Kidney (tissue), 14 donors: ENCODE data around the gene TPPP3. TPM values are rescaled to one million over a fixed set of nuclear protein-coding genes. Genes with fewer than 3 reads are reported as not detected.
A peak's percentile ranks its signal among the peaks of the same experiment; 100 is the strongest.

Experiments
- DNase-seq, 5 donors: peaks; one replicate each; pipeline ENCODE4 v3.0.0-alpha.2; 2013 to 2020
- FAIRE-seq: peaks from 2 replicates; lab custom pipeline; 2012; peaks lifted over from hg19 to GRCh38; lab: Jason Lieb, UNC
- H3K27ac ChIP-seq, 2 donors: one replicate each; pipeline ENCODE4 v1.7.0; 2013; ENCODE audit warnings: low read depth in 2 of 2, low read length in 2 of 2, inconsistent platforms in 1 of 2
- H3K27me3 ChIP-seq: one replicate; pipeline ENCODE4 v1.7.1; 2013; ENCODE audit warnings: low read length, inconsistent platforms; ENCODE audit not compliant: control insufficient read depth, insufficient read depth
- H3K36me3 ChIP-seq, 3 donors: one replicate each; pipeline versions ENCODE4 v1.7.0 to v1.7.1; 2013; ENCODE audit warnings: low read length in 3 of 3, control low read depth in 1 of 3, inconsistent platforms in 1 of 3; ENCODE audit not compliant: insufficient read depth in 3 of 3, control insufficient read depth in 2 of 3
- H3K4me1 ChIP-seq, 3 donors: one replicate each; pipeline versions ENCODE4 v1.7.0 to v1.7.1; 2013; ENCODE audit warnings: low read length in 3 of 3, inconsistent platforms in 1 of 3, low read depth in 1 of 3; ENCODE audit not compliant: control insufficient read depth in 2 of 3, insufficient read depth in 2 of 3
- H3K4me3 ChIP-seq, 3 donors: one replicate each; pipeline versions ENCODE4 v1.7.0 to v1.8.1; 2013; ENCODE audit warnings: low read length in 3 of 3, control low read depth in 1 of 3, inconsistent platforms in 1 of 3
- H3K9ac ChIP-seq, 3 donors: one replicate each; pipeline versions ENCODE4 v1.7.0 to v1.7.1; 2013; ENCODE audit warnings: low read length in 3 of 3, control low read depth in 1 of 3, inconsistent platforms in 1 of 3
- H3K9me3 ChIP-seq, 3 donors: one replicate each; pipeline versions ENCODE4 v1.7.0 to v1.7.1; 2013; ENCODE audit warnings: low read length in 3 of 3, control low read depth in 1 of 3, inconsistent platforms in 1 of 3; ENCODE audit not compliant: control insufficient read depth in 2 of 3, insufficient read depth in 1 of 3
- intact Hi-C: fragments of 100-400 bp; cut with DNase I; formaldehyde crosslinking; loops from one replicate; pipeline ENCODE4 v1.11.1; 2022
- polyA plus RNA-seq: library from polyadenylated mRNA; stranded (reverse); fragments of 350-450 nt; fragmentation: Illumina TruSeq; extraction: RNeasy Lipid Tissue Mini Kit (QIAGEN cat#74804); gene quantifications from one replicate; pipeline ENCODE4 v1.2.3, GENCODE V29; 2014; ENCODE audit warnings: low read depth, low replicate concordance; ENCODE audit not compliant: insufficient read depth
- total RNA-seq: library from RNA; stranded (reverse); fragmentation: NEBNext Ultra II Directional; extraction: Animal tissue kit (Norgen Biotek cat#: 25700); gene quantifications from one replicate; pipeline ENCODE4 v1.2.1, GENCODE V29; 2021
- TF ChIP-seq, protein P1 (sequence below): IDR thresholded peaks from 3 replicates; pipeline ENCODE4 v1.5.1; 2012; ENCODE audit warnings: mild to moderate bottlenecking, moderate library complexity, borderline replicate concordance; ENCODE audit not compliant: insufficient read depth; ENCODE audit errors: extremely low read depth
- donor health status: control.
- donor health status: control.
- donor health status: control.
- donor health status: control.
- donor health status: control.
- donor health status: DM: yes; HTN: yes; CAD: no.
- donor health status: Normal renal cell carcinoma (clear cell type).

TPPP3 gene
- total and polyA plus RNA-seq, 2 donors from 2014 or later: 8.2 to 108 TPM

- H3K9ac ChIP-seq: no peak overlapping the region
Observed at GRCh38 chr16:67403976-67404555, 10.8 kb upstream of the TPPP3 start.

DNA sequence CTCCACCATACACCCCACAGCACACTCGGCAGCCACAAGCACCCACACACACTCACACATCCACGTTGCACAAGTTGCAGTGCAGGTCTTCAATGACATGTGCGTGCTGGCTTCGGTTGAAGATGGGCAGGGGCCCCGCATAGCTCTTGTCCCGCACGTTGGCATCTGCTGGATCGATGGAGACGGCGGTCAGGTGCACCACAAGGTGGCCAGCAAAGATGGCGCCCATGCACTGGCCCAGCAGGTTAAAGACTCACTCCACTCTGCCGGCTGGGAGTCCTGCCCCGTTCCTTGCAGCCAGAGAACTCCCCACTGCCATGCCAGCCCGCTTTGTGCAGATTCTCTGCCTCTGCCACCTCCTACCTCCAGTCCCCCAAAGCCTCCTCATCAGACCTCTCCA is 7.6 kb upstream of the TPPP3 start:
- Histone ChIP-seq H3K27me3 (no peaks in the 10 kb centered on the region), H3K4me3 (no peak overlapping the region), H3K36me3 (no peaks in the 10 kb centered on the region), H3K9me3 (no peaks in the 10 kb centered on the region), H3K4me1 (peaks cover 0 to 28% (median 3%) of the 10 kb centered on the region in 3 donors), H3K27ac (no peak overlapping the region), H3K9ac (no peak overlapping the region)
- FAIRE-seq (no peak), DNase-seq (no peak)
- TF ChIP-seq, protein P1, sequence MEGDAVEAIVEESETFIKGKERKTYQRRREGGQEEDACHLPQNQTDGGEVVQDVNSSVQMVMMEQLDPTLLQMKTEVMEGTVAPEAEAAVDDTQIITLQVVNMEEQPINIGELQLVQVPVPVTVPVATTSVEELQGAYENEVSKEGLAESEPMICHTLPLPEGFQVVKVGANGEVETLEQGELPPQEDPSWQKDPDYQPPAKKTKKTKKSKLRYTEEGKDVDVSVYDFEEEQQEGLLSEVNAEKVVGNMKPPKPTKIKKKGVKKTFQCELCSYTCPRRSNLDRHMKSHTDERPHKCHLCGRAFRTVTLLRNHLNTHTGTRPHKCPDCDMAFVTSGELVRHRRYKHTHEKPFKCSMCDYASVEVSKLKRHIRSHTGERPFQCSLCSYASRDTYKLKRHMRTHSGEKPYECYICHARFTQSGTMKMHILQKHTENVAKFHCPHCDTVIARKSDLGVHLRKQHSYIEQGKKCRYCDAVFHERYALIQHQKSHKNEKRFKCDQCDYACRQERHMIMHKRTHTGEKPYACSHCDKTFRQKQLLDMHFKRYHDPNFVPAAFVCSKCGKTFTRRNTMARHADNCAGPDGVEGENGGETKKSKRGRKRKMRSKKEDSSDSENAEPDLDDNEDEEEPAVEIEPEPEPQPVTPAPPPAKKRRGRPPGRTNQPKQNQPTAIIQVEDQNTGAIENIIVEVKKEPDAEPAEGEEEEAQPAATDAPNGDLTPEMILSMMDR: no peak
- intact Hi-C loops: no loop called here

More at GRCh38 chr16:67403976-67404555, 10.8 kb upstream of the TPPP3 start:
- peaks cover 0 to 12% (median 3%) of the 10 kb centered on the region in 3 donors for H3K4me1 ChIP-seq
- H3K27ac ChIP-seq: peak overlapping the region; percentile 80 to 86
- intact Hi-C loops: no loop called here
- H3K4me3 ChIP-seq: no peak overlapping the region
- FAIRE-seq: no peak
- no peaks in the 10 kb centered on the region for H3K27me3 ChIP-seq
- TF ChIP-seq, protein P1: no peak
- no peaks in the 10 kb centered on the region for H3K9me3 ChIP-seq
- no peak for DNase-seq
- no peaks in the 10 kb centered on the region for H3K36me3 ChIP-seq

DNA sequence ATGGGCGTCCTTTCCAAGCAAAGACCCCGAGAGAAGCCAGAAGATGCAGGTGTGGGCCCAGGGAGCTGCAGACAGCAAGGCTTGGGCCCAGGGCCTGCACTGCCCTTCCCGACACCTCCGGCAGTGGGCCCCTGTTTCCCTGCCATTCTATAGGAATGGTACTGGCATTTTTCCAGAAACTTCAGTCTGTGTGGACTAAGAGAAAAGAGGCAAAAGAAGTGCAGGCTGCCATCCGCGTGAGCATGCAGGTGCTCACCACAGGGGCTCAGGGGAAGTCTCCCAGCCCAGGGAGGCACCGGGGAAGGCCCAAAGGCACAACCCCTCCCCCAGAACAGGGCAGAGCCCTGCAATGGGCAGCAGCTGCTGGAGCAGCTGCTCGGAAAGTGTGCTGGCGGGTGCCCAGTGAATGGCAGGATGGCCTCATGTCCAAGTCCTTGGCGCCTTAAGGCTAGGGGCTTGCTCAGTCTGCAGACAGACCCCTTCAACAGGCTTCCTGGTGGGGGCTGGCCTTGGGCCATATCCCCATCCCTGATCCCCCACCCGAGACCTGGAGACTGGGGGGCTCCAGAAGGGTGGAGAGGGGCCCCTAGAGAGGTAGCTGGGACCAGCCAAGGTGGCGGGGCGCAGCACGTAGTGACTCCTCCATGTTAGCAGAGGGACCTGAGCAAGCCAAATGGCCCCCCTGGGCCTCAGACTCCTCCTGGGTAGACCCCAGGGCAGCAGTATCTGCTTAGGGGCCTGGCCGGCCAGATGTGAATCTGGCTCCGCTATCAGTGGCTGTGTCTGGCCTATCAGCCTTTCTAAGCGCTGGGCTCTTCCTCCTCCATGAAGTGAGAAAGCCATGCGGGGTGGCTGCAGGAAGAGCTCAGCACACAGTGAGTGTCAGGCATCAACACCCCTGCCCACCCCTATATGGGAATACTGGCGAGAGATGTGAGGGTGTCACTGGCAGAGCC is 6.7 kb upstream of the TPPP3 start:
- Histone ChIP-seq H3K36me3 (no peaks in the 10 kb centered on the region), H3K9ac (no peak overlapping the region), H3K4me3 (no peak overlapping the region), H3K27ac (no peak overlapping the region), H3K9me3 (no peaks in the 10 kb centered on the region), H3K27me3 (no peaks in the 10 kb centered on the region), H3K4me1 (peaks cover 0 to 25% (median 2%) of the 10 kb centered on the region in 3 donors)
- DNase-seq: peak in 1 of 5 donors; percentile 60
- TF ChIP-seq, protein P1: no peak
- intact Hi-C loops: no loop called here
- no peak for FAIRE-seq
